Measurements from ENCODE around the gene GNAI1.

GNAI1 gene

GRCh38 chr7:80216996-80217842 lies 82.6 kb downstream of the GNAI1 start:
- DNase-seq, result no peak

DNA sequence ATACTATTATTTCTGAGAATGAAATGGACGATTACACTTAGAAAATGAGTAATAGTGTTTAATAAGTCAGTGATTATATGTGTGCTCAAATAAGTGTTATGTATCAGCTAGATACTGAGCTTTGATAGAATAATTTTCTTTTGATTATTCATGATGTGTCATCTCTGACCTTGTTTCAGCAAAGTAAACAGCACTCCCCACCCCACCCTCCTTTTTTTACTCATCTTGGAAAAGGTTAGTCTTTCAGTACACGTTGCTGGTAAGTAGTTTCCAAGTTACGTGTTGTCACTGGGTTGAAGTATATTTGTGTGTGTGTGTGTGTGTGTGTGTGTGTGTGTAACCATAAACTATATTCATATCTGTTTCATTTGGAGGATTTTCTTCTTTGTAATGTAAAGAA lies 84.1 kb downstream of the GNAI1 start:
- DNase-seq, result peak; percentile 86

DNA sequence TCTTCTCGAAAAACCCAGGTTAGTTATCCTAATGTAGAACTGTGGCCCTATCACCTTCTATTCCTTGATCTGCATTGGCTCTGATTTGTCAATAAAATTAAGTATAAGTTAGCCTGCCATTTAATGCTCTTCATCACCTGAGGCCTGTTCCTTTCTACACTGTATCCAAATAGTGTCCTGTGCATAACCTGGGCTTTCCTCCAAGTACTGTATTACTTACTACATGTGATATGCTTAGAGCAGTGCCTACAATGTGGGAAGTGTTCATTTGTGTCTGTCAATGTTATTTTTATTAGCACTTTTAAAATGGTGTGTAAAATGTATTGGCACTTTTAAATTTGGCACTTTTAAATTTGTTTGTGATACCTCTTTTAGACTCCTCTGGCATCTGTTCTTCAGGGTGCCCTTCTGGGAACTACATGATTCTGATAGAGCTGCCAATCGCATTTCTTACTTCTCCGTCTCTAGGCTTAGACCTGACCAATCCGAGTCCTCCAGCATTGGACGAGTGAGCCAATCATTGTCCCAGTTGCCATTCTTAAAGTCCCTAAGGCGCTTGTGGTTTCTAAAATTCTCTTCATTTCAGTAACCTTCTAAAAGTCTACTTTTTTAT lies 85.5 kb downstream of the GNAI1 start:
- no peak for DNase-seq

- DNase-seq, result no peak
These were observed 89.8 kb downstream of the GNAI1 start for GRCh38 chr7:80224415-80224814.

GRCh38 chr7:80225361-80225760 lies 90.7 kb downstream of the GNAI1 start:
- no peak for DNase-seq

GRCh38 chr7:80226629-80227028 lies 92.0 kb downstream of the GNAI1 start:
- no peak for DNase-seq

GRCh38 chr7:80230327-80230726 lies 95.7 kb downstream of the GNAI1 start:
- no peak for DNase-seq

DNA sequence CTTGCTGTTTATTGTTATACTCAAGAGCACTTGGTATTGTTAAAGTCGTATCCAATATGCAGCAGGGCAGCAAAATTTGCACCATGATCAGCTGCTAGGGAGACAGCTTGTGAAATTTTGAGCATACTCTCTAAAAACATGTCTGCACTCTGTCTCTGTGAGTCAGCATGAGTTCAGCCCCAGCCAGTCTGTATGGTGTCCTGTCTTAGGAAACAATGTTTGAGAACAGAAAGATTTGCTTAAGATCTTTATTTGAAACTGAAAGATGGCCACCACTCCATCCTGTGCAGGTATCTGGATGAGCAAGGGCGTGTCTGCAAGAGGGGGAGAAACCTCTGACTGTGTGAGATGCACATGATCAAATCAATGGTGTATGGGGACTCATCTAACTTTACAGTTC lies 97.1 kb downstream of the GNAI1 start:
- peak; percentile 73 for DNase-seq

- no peak for DNase-seq
These were observed 98.5 kb downstream of the GNAI1 start for GRCh38 chr7:80232979-80233724.

GRCh38 chr7:80235334-80235733 lies 100.7 kb downstream of the GNAI1 start:
- DNase-seq, result no peak

DNA sequence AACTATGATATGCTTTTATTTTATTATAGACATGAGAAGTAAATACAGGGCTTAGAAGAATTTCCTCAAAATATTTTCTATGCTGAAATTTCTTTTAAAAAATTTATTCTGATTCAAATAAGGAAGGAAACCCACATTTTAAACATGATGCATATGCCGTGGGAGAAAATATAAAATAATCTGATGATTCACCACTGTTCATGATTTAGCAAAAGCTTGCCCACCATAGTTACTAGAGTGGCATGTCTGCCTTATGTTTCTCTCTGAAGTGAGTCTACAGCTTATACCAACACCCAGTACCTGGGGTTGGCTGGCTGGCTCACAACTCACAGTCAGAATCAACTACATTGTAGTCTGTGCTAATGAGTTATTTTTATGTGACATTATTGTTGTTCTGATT lies 102.0 kb downstream of the GNAI1 start:
- DNase-seq, result no peak

DNA sequence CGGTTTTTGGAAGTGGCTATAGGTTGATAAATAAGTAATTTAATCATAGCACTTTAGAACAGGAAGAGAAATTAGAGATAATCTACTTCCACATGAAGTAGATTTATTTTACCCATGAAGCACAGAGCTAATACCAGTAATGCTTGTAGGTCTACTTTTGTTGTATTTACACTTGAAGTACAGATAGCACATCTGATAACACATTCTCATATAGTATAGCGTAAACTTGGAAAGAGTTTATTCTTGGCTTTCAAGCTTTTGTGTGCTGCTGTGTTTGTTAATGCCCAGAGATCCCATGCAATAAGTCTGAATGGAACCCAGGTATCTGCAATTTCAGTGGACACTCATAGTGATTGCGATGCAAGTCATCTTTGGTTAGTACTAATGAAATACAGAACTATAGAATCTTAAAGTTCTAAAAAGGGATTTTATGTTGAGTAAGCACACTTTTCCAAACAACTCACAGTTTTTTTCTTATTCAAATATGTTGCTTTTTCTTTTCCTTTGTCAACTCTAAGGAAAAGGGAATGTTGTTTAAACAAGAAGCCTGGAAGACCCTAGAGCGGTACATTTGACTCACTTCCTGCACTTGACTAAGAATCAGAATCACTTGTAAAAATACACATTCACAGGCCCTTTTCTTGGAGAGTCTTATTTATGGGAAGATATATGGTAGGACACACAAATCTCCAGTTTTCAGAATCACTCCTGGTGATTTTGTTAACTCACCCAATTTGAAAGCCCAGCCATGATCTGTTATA lies 105.8 kb downstream of the GNAI1 start:
- peak; percentile 49 for DNase-seq

DNA sequence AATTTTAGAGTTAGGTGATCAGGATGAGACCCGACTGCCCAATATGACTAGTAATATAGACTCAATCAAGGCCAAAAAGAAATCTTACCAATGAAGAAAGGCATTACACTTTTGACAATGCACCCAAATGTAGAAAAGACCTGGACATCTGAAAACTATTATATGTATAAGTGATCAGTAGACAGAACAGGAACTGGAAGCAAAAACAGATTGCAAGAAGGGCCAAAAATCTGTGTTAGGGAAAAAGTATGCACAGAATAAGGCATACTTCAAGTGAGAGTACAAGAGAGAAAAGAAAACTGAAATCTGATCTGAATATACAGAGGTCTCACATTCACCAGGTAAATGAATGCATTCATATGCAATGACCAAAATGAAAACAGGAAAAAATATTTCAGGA lies 107.0 kb downstream of the GNAI1 start:
- DNase-seq, result no peak

DNA sequence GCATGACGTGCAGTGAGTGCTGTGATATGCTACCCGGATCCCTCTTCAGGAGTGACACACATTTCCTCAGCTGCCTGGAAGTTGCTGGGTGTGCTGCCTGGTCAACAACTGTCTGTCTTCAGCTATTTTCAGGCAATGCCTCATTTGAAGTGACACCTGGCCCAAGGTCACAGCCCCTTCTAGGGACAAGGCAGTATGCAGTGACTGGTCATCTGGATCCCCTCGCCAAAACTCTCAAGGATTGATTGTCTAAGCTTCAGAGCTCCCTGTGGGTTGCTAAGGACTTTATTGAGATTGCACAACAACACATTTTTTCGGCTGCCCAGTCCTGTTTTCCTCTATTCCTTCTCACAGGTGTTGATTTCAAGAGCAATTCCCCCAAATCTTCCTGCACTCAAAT lies 108.8 kb downstream of the GNAI1 start:
- peak; percentile 14 for DNase-seq

DNA sequence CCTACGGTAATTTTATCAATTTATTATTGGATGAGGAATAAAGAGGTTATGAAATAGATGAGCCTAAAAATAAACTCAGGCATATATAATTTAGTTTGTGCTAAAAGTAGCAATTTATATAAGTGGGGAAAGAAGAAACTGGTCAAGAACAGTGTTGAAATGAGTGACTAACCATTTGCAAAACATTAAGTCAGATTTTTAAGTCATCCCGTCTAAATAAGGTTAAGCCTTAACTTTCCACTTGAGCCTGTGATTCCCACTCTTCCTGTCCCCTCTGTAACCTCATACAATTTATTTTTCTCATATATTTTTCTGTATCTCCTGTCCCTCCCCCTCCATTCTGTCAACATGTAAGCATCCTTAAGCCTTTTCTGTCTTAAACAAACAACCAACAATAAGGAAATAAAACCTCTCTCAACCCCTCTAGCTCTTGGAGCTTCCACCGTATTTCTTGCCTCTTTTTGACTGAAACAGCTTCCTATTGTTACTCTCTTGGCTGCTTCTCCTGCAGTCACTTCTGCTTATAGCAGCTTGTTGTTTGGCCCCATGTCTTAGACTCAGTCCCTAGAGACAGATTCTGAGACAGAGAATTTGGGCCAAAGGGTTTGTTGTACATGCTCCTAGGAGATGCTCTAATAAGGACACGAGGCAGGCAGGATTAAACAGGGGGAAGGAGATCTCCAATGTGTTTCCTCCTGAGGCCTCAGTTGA lies 109.7 kb downstream of the GNAI1 start:
- peak; percentile 80 for DNase-seq

DNA sequence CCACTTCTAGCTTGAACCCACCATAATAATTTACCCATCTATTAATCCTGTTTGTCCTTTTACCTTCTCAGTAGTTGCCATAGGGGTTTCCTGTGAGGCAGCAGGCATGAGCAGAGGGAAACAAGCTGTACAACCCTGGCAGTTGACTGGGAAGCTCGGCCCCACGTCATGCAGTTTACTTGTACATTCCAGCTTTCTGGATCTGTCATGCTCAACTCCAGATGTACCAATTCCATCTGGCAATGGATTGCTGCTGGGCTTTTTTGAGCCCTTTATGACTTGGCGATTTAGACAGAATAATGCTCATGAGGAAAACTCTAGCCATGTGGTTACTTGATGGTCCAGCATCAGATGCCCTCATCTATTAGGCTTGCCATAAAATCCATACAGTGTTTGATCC lies 112.5 kb downstream of the GNAI1 start:
- DNase-seq, result no peak

DNA sequence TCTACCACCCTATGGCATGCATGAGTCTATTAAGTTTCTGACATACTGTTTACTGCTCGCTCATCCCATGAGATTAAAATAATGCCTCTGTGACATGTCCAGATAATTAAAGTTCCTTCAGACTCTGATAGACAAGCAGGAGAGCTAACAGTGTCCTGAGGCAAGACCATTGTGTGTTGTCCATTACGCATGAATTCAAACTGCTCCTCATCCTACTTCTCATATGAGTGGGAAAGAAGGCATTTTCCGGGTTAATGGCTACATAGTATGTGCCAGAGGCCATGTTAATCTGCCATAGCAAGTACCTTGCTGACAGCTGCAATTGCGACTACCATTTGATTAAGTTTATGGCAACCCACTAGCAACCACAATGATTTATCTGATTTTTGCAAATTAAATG lies 113.3 kb downstream of the GNAI1 start:
- no peak for DNase-seq

GRCh38 chr7:80249184-80249583 lies 114.6 kb downstream of the GNAI1 start:
- no peak for DNase-seq

DNA sequence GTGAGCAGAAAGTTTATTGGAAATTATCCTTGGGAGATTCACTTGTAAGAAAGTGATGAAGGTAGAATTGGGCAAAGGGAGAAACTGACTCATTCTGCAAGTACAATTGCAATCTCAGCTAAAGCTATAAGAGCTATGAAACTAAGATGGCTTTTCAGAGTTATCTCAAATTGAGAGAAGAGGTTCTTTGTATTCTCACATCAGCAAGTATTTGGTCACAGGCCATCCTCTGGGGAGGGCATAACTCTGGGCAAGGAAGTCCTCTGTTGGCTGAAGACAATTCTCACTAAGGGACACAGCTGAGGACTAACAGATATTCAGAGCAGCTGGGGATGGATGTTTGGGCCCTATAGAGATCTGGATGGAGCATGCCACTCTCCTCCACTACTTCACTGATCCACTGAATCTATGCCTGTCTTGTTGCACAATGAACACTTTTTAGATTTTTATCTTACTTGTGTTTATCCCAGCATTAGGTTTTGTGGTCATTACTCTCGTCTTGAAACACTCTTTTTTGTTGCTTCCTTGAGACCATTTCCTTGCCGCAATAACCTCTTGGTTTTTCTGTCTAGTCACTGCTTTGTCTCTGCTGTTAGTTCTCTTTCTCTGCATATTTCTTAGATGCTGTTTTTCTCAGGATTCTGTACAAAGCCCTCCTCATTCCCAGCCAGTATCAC lies 115.1 kb downstream of the GNAI1 start:
- no peak for DNase-seq

DNA sequence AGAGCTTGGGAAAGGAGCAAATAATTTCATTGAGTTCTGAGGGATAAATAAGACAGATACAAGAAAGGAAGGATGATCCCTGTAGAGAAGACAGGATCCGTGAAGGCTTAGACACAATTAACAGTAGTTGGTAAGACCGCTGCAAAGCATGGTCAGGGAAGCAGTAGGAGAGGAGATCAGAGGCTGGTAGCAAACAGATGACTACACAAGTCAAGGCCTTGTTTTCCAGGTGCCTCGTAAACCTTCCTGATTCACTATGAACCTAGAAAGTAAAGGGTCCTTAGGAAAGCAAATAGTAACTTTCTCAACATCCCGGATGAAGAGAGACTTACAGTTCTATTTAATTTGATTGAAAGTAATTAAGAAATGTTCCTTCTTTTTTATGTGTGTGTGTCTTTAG lies 118.6 kb downstream of the GNAI1 start:
- no peak for DNase-seq

- peak; percentile 23 for DNase-seq
These were observed 119.0 kb downstream of the GNAI1 start for GRCh38 chr7:80253653-80254052.

GRCh38 chr7:80255656-80256055 lies 121.0 kb downstream of the GNAI1 start:
- DNase-seq, result no peak
